ENCODE data around the gene IL36B.

The IL36B gene

GRCh38 chr2:113009622-113010021 lies 43.0 kb downstream of the IL36B start:
- no peak for DNase-seq (ENCODE audit: low read depth in 2 of 2)

GRCh38 chr2:113007250-113007649 lies 45.4 kb downstream of the IL36B start:
- DNase-seq (ENCODE audit: low read depth in 2 of 2): no peak

- DNase-seq (ENCODE audit: low read depth in 2 of 2): no peak
These were observed 47.6 kb downstream of the IL36B start, which contains the start of gene IL36A for GRCh38 chr2:113005030-113005509. TSS of gene IL36A (plus strand) at chr2:113005459. CDS start at chr2:113005872, 413 bp downstream.

- no peak for DNase-seq (ENCODE audit: low read depth in 2 of 2)
These were observed 50.0 kb downstream of the IL36B start for GRCh38 chr2:113002677-113003076.

- DNase-seq (ENCODE audit: low read depth in 2 of 2): no peak
These were observed 52.2 kb downstream of the IL36B start for GRCh38 chr2:113000436-113000835.

- DNase-seq (ENCODE audit: low read depth in 2 of 2): no peak
These were observed 55.5 kb downstream of the IL36B start for GRCh38 chr2:112997151-112997550.

- no peak for DNase-seq (ENCODE audit: low read depth in 2 of 2)
These were observed 56.0 kb downstream of the IL36B start for GRCh38 chr2:112996635-112997034.

- DNase-seq (ENCODE audit: low read depth in 2 of 2): no peak
These were observed 57.2 kb downstream of the IL36B start for GRCh38 chr2:112995346-112995920.

GRCh38 chr2:112994648-112995047 lies 58.0 kb downstream of the IL36B start:
- DNase-seq (ENCODE audit: low read depth in 2 of 2): no peak

GRCh38 chr2:112993831-112994230 lies 58.8 kb downstream of the IL36B start:
- DNase-seq (ENCODE audit: low read depth in 2 of 2): no peak

- no peak for DNase-seq (ENCODE audit: low read depth in 2 of 2)
These were observed 63.1 kb downstream of the IL36B start for GRCh38 chr2:112989611-112990010.

- no peak for DNase-seq (ENCODE audit: low read depth in 2 of 2)
These were observed 67.6 kb downstream of the IL36B start for GRCh38 chr2:112985090-112985489.

GRCh38 chr2:112980537-112980936 lies 72.1 kb downstream of the IL36B start:
- DNase-seq (ENCODE audit: low read depth in 2 of 2): no peak

- no peak for DNase-seq (ENCODE audit: low read depth in 2 of 2)
These were observed 72.9 kb downstream of the IL36B start for GRCh38 chr2:112979731-112980130.

GRCh38 chr2:112977559-112978056 lies 75.1 kb downstream of the IL36B start, which contains the start of gene IL36G:
TSS of gene IL36G (plus strand) at chr2:112978006. CDS start at chr2:112978639, 633 bp downstream.
- no peak for DNase-seq (ENCODE audit: low read depth in 2 of 2)

All from fibroblast of skin of left biceps (primary cell).